Loucy (cell line): Measurements from ENCODE around the gene PGR.

ENCODE experiments used
- H2AFZ ChIP-seq: fragments of 200-600 bp; sonication (generic); 2 replicates; pipeline ENCODE4 v1.6.0; 2016; ENCODE audit warnings: antibody characterized with exemption, mild to moderate bottlenecking, low read length, moderate library complexity
- H3F3A ChIP-seq: fragments of 200-600 bp; 2 replicates; pipeline ENCODE4 v1.6.0; 2016; ENCODE audit warnings: antibody characterized with exemption, low read depth, mild to moderate bottlenecking
- H3K27me3 ChIP-seq: fragments of 200-600 bp; sonication (generic); 2 replicates; pipeline ENCODE4 v1.6.1; 2014; ENCODE audit warnings: low read length, mild to moderate bottlenecking; ENCODE audit not compliant: insufficient read depth, poor library complexity, severe bottlenecking
- H3K36me3 ChIP-seq: fragments of 200-600 bp; sonication (generic); 2 replicates; pipeline ENCODE4 v1.6.1; 2016; ENCODE audit warnings: low read length; ENCODE audit not compliant: insufficient read depth
- H3K4me1 ChIP-seq: fragments of 200-600 bp; sonication (generic); 2 replicates; pipeline ENCODE4 v1.5.1; 2014; ENCODE audit warnings: low read length, mild to moderate bottlenecking; ENCODE audit not compliant: insufficient read depth, poor library complexity, severe bottlenecking
- H3K4me2 ChIP-seq: fragments of 200-600 bp; sonication (generic); 2 replicates; pipeline ENCODE4 v1.6.0; 2014; ENCODE audit warnings: antibody characterized with exemption, low read length, low read depth, mild to moderate bottlenecking; ENCODE audit not compliant: poor library complexity, severe bottlenecking
- H3K4me3 ChIP-seq: fragments of 200-600 bp; sonication (generic); 2 replicates; pipeline ENCODE4 v1.5.1; 2014; ENCODE audit warnings: low read length, mild to moderate bottlenecking, mixed read lengths; ENCODE audit not compliant: poor library complexity, severe bottlenecking
- H3K79me2 ChIP-seq: fragments of 200-600 bp; sonication (generic); 2 replicates; pipeline ENCODE4 v1.6.1; 2014; ENCODE audit warnings: low read length; ENCODE audit not compliant: insufficient read depth
- H3K9ac ChIP-seq: fragments of 200-600 bp; sonication (generic); 2 replicates; pipeline ENCODE4 v1.6.0; 2014; ENCODE audit warnings: mild to moderate bottlenecking, low read depth, low read length, moderate library complexity; ENCODE audit not compliant: poor library complexity, severe bottlenecking
- H3K9me2 ChIP-seq: fragments of 200-600 bp; sonication (generic); replicated peaks from 2 replicates; pipeline ENCODE4 v1.6.1; 2016; ENCODE audit warnings: low read depth, low read length, mixed read lengths
- H3K9me3 ChIP-seq: fragments of 200-600 bp; sonication (generic); 2 replicates; pipeline ENCODE4 v1.6.1; 2014; ENCODE audit warnings: mild to moderate bottlenecking, antibody characterized with exemption, low read length, low read depth; ENCODE audit not compliant: insufficient read depth
- H4K20me1 ChIP-seq: fragments of 200-600 bp; sonication (generic); 2 replicates; pipeline ENCODE4 v1.6.0; 2014; ENCODE audit warnings: antibody characterized with exemption, low read length, mild to moderate bottlenecking; ENCODE audit not compliant: insufficient read depth, poor library complexity, severe bottlenecking
- CTCF ChIP-seq: fragments of 200-600 bp; sonication (generic); conservative IDR thresholded peaks from 2 replicates; pipeline ENCODE4 v1.5.1; 2014; ENCODE audit warnings: mild to moderate bottlenecking, antibody characterized with exemption, low read length
- EZH2phosphoT487 ChIP-seq: fragments of 200-600 bp; IDR thresholded peaks from 2 replicates; pipeline ENCODE4 v1.6.1; 2018; ENCODE audit warnings: antibody characterized with exemption, mild to moderate bottlenecking, moderate library complexity, borderline replicate concordance

Gene PGR

GRCh38 chr11:100994966-100995365 is 134.6 kb downstream of the PGR start:
- Histone ChIP-seq H3K4me3 (no peak overlapping the region), H4K20me1 (no peaks in the 10 kb centered on the region), H3K9ac (no peak overlapping the region), H3K36me3 (no peaks in the 10 kb centered on the region), H3K4me1 (no peaks in the 10 kb centered on the region), H3K9me2 (no peaks in the 10 kb centered on the region), H3K79me2 (no peaks in the 10 kb centered on the region), H3K4me2 (no peak overlapping the region), H3K27me3 (no peaks in the 10 kb centered on the region), H3K9me3 (no peaks in the 10 kb centered on the region), H2AFZ (no peak overlapping the region), H3F3A (no peaks in the 10 kb centered on the region)
- TF ChIP-seq EZH2phosphoT487 (no peak), CTCF (no peak)

- Histone ChIP-seq H2AFZ (no peak overlapping the region), H3K4me3 (no peak overlapping the region), H3K4me2 (no peak overlapping the region), H4K20me1 (no peaks in the 10 kb centered on the region), H3F3A (no peaks in the 10 kb centered on the region), H3K9ac (no peak overlapping the region), H3K9me3 (no peaks in the 10 kb centered on the region), H3K9me2 (no peaks in the 10 kb centered on the region), H3K27me3 (no peaks in the 10 kb centered on the region), H3K4me1 (no peaks in the 10 kb centered on the region), H3K36me3 (no peaks in the 10 kb centered on the region), H3K79me2 (no peaks in the 10 kb centered on the region)
- TF ChIP-seq EZH2phosphoT487 (no peak), CTCF (no peak)
Measured at GRCh38 chr11:100991541-100991940, 138.1 kb downstream of the PGR start.

- Histone ChIP-seq H3K4me1 (no peaks in the 10 kb centered on the region), H3K9me3 (no peaks in the 10 kb centered on the region), H4K20me1 (no peaks in the 10 kb centered on the region), H3K36me3 (no peaks in the 10 kb centered on the region), H3K9ac (no peak overlapping the region), H3K9me2 (no peaks in the 10 kb centered on the region), H3K79me2 (no peaks in the 10 kb centered on the region), H3F3A (no peaks in the 10 kb centered on the region), H2AFZ (no peak overlapping the region), H3K27me3 (no peaks in the 10 kb centered on the region), H3K4me3 (no peak overlapping the region), H3K4me2 (no peak overlapping the region)
- TF ChIP-seq EZH2phosphoT487 (no peak), CTCF (no peak)
Measured at GRCh38 chr11:100990931-100991330, 138.7 kb downstream of the PGR start.
